Activated effector memory CD4-positive, alpha-beta T cell treated with Interleukin-2 at 50 U/mL for 16 hours (primary cell): Measurements from ENCODE around the gene ITSN2.
"Not testable (repeated sequence)": the region's sequence is repeated elsewhere in the genome, so short reads cannot be mapped to it uniquely, and the experiment has no call there.

Source experiments
- DNase-seq: peaks from one replicate; pipeline ENCODE4 v3.0.0-alpha.2; 2020

Gene ITSN2

GRCh38 chr2:24360050-24360962, at the start of gene ITSN2:
TSS of gene ITSN2 (minus strand) at chr2:24360536. CDS start at chr2:24328082, 32,454 bp downstream.
- DNase-seq: peak; percentile 76

GRCh38 chr2:24409171-24409570, 48.8 kb upstream of the ITSN2 start:
- DNase-seq: no peak

DNA sequence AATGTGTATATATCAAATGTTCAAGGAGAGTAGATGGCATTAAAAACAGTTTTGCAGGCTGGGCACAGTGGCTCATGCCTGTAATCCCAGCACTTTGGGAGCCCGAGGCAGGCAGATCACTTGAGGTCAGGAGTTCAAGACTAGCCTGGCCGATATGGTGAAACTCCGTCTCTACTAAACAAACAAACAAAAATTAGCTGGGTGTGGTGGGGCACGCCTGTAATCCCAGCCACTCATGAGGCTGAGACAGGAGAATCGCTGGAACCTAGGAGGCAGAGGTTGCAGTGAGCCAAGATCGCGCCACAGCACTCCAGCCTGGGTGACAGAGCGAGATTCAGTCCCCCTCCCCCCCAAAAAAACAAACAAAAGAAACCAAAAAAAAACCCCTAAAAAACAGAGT, 48.4 kb upstream of the ITSN2 start:
- not testable (repeated sequence) for DNase-seq

DNA sequence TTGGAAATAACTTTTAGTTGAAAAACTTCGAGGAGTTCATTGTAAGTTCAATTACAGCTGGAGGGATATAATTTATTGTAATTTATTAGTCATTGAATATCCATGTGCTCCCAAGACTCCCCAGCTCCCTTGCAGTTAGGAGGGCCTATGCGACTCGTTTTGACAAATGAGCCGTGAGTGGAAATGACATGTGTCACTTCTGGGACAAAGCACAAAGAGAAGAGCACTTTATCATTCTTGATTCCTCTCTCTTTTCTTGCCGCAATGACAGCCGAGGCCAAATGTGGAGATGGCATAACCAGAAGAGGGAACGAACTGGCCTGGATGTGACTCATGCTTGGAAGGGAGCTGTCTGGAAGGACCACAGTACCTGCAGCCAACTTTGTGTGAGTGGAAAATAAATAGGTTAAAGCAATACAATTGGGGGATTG, 44.2 kb upstream of the ITSN2 start:
- DNase-seq: no peak

- DNase-seq: no peak
Observed at GRCh38 chr2:24403832-24404212, 43.5 kb upstream of the ITSN2 start.

- no peak for DNase-seq
Observed at GRCh38 chr2:24403168-24403831, 43.0 kb upstream of the ITSN2 start.

GRCh38 chr2:24402242-24403097, 42.1 kb upstream of the ITSN2 start:
- no peak for DNase-seq

GRCh38 chr2:24400207-24400907, 40.0 kb upstream of the ITSN2 start:
- DNase-seq: no peak

GRCh38 chr2:24399434-24400206, 39.3 kb upstream of the ITSN2 start:
- no peak for DNase-seq

DNA sequence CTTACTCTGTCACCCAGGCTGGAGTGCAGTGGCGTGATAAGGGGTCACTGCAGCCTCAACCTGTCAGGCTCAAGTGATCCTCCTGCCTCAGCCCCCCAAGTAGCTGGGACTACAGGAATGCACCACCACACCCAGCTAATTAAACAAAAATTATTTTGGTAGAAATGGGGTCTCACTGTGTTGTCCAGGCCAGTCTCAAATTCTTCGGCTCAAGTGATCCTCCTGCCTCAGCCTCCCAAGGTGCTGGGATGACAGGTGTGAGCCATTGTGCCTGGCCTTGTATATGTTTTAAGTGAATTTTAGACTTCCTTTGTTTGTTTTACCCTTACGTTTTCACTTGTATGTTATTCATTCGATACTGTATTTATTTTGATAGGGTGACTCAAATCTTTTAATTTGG, 34.7 kb upstream of the ITSN2 start:
- no peak for DNase-seq

DNA sequence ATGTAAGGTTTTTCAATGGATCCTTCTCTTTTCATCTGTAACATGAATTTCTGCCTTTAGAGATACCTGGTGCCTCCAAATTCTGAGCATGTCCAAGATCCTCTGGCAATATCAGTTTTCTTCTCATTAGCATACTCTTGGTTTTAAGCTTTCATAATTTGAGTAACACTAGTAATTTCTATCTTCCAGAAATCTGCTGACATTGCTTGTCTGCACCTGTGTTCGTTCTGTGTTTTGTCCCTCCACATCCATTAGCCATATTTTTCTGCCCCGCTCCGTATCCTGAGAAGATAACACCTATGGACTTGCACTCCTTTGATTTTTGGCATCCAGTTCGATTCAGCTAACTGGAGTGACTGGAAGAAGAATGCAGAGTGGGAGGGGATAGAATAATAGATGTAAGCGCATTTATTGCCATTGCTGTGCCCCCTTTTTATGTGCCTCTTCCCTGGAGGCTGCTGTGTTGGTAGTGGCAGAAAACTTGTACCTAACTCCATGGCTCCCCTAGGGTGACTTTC, 32.3 kb upstream of the ITSN2 start:
- DNase-seq: no peak

DNA sequence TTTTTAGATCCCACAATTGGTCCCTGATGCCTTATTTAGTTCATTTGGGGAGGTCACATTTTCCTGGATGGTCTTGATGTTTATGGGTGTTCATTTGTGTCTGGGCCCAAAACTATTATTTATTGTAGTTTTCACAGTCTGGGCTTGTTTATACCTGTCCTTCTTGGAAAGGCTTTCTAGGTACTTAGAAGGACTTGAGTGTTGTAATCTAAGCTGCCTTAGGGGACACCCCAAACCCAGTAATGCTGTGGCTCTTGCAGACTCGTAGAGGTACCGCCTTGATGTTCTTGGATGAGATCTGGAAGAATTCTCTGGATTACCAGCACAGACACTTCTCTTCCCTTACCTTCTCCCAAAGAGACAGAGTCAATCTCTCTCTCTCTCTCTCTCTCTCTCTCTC, 25.0 kb upstream of the ITSN2 start:
- no peak for DNase-seq

- peak; percentile 25 for DNase-seq
Observed at GRCh38 chr2:24382363-24383073, 22.2 kb upstream of the ITSN2 start.

DNA sequence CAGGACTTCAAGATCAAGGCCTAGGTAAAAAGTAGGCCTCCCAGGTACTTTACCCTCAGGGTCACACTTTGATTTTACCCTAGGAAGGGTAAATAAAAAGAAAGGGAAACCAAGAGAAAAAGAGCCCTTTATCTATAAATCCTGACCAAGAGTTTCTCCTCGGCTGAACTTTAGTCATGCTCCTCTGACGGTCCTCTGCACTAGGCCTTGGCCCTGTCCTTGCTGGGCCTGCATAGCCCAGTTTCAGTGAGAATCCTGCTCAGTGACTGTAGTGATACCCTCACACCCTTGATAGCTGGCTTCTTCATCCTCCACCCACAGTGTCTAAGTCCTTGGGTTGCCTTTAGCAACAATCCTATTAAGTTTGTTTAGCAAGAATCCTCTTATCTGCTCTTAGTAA, 20.5 kb upstream of the ITSN2 start:
- DNase-seq: no peak

GRCh38 chr2:24375349-24376087, 15.2 kb upstream of the ITSN2 start:
- DNase-seq: no peak

- DNase-seq: no peak
Observed at GRCh38 chr2:24374301-24374700, 14.0 kb upstream of the ITSN2 start.

DNA sequence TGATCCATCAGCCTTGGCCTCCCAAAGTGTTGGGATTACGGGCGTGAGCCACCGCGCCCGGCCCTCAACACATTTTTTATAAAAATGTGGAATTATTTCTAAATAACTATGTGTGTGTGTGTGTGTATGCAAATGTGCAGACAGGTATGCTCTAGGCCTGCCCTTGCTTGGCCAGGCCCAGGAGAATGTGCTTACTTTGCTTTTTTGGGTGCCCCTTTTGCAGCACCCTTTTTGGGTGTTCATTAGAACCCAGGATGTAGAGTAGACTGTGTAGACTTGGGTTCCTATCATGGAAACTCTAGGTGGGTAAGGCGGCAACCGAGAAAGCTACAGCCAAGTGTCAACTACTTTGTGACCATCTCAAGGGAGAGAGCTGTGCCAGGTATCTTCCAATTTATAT, 11.7 kb upstream of the ITSN2 start:
- no peak for DNase-seq

GRCh38 chr2:24365826-24366225, 5.5 kb upstream of the ITSN2 start:
- DNase-seq: no peak

- DNase-seq: no peak
Observed at GRCh38 chr2:24365051-24365450, 4.7 kb upstream of the ITSN2 start.

- no peak for DNase-seq
Observed at GRCh38 chr2:24363301-24363700, 3.0 kb upstream of the ITSN2 start.
